Upper lobe of left lung (tissue), 6 donors: Measurements from ENCODE around the gene TGM6. TPM values are rescaled to one million over a fixed set of nuclear protein-coding genes. Genes with fewer than 3 reads are reported as not detected.

Experiments used
- ATAC-seq, 2 donors: fragments of 200-7000 bp; cut with Tn5 transposase; one replicate each; pipeline ENCODE4 v1.9.1; 2022; ENCODE audit warnings: mild to moderate bottlenecking in 2 of 2, moderate library complexity in 2 of 2; ENCODE audit not compliant: low FRiP score in 2 of 2
- DNase-seq, 2 donors: peaks; one replicate each; pipeline ENCODE4 v3.0.0-alpha.2; 2019 to 2020
- H3K27ac ChIP-seq, 4 donors: fragments of 200-600 bp; sonication (generic); one replicate each; pipeline ENCODE4 v1.5.1; 2016 to 2019
- H3K27me3 ChIP-seq, 4 donors: fragments of 200-600 bp; sonication (generic); one replicate each; pipeline ENCODE4 v1.5.1; 2017 to 2019
- H3K36me3 ChIP-seq, 4 donors: fragments of 200-600 bp; sonication (generic); one replicate each; pipeline ENCODE4 v1.5.1; 2016 to 2019
- H3K4me1 ChIP-seq, 4 donors: fragments of 200-600 bp; sonication (generic); one replicate each; pipeline ENCODE4 v1.5.1; 2018 to 2019
- H3K4me3 ChIP-seq, 4 donors: fragments of 200-600 bp; sonication (generic); one replicate each; pipeline ENCODE4 v1.5.1; 2017 to 2019; ENCODE audit warnings: mild to moderate bottlenecking in 2 of 4, moderate library complexity in 1 of 4
- H3K9me3 ChIP-seq, 4 donors: fragments of 200-600 bp; sonication (generic); one replicate each; pipeline ENCODE4 v1.5.1; 2018 to 2019
- CTCF ChIP-seq, 6 experiments: fragments of 450-650 bp in 4 of 6; fragments of 200-600 bp in 2 of 6; sonication (generic) in 2 of 6; IDR thresholded peaks; one replicate each; pipeline ENCODE4 v1.5.1; 2016 to 2019; ENCODE audit warnings: antibody characterized with exemption in 6 of 6
- EP300 ChIP-seq, 4 donors: sonication (generic); formaldehyde crosslinking; IDR thresholded peaks; one replicate each; pipeline ENCODE4 v1.5.1; 2017; ENCODE audit warnings: antibody characterized with exemption in 4 of 4, control low read depth in 2 of 4
- POLR2A ChIP-seq, 4 donors: fragments of 450-650 bp; IDR thresholded peaks; one replicate each; pipeline ENCODE4 v1.5.1; 2016 to 2017; ENCODE audit warnings: antibody characterized with exemption in 4 of 4, mild to moderate bottlenecking in 2 of 4
- POLR2AphosphoS5 ChIP-seq, 2 donors: sonication (generic); formaldehyde crosslinking; IDR thresholded peaks; one replicate each; pipeline ENCODE4 v1.5.1; 2017; ENCODE audit warnings: antibody characterized with exemption in 2 of 2
- WGBS, 2 donors: methylation state at CpG; one replicate each; pipeline ENCODE4 v1.1.5; 2017 to 2018; 5-methylcytosine and 5-hydroxymethylcytosine counted together
- total RNA-seq, 6 donors: library from RNA; depleted of rRNA in 4 of 6; stranded (reverse); fragments of >200 nt in 4 of 6; gene quantifications; one replicate each; pipeline versions ENCODE4 v1.1.0 to v1.2.1, GENCODE V29; 2016 to 2021
- donor health status: DM: no; HTN: no; CAD: no; lungs with moderate emphysema.
- donor health status: DM: no; HTN: yes; CAD: no; lungs with severe emphysema.

The TGM6 gene
- total RNA-seq, 6 donors from 2014 or later = not detected

GRCh38 chr20:2451939-2452732 is 71.4 kb downstream of the TGM6 start:
- peak in 1 of 2 donors; percentile 54 for DNase-seq

GRCh38 chr20:2453792-2454191 is 73.1 kb downstream of the TGM6 start:
- Histone ChIP-seq H3K9me3 (no peaks in the 10 kb centered on the region), H3K4me3 (no peak overlapping the region), H3K36me3 (peaks cover 0 to 4% (median 0%) of the 10 kb centered on the region in 4 donors), H3K27ac (no peak overlapping the region), H3K4me1 (no peaks in the 10 kb centered on the region), H3K27me3 (no peaks in the 10 kb centered on the region)
- TF ChIP-seq POLR2AphosphoS5 (IDR thresholded peaks at IDR 0.05) (no peak), POLR2A (IDR thresholded peaks at IDR 0.05) (no peak), EP300 (IDR thresholded peaks at IDR 0.05) (no peak), CTCF (IDR thresholded peaks at IDR 0.05) (no peak)
- ATAC-seq (no peak), DNase-seq (no peak)
- 84 to 85% methylated on average over 3 of the region's 3 CpGs for WGBS, 2 donors

More at GRCh38 chr20:2451939-2452732, 71.4 kb downstream of the TGM6 start:
- Histone ChIP-seq H3K36me3 (no peaks in the 10 kb centered on the region), H3K27me3 (no peaks in the 10 kb centered on the region), H3K9me3 (no peaks in the 10 kb centered on the region), H3K4me3 (no peak overlapping the region), H3K4me1 (no peaks in the 10 kb centered on the region), H3K27ac (no peak overlapping the region)
- ATAC-seq = peak; percentile 78 to 90
- TF ChIP-seq EP300 (IDR thresholded peaks at IDR 0.05) (no peak), POLR2AphosphoS5 (IDR thresholded peaks at IDR 0.05) (no peak), POLR2A (IDR thresholded peaks at IDR 0.05) (no peak), CTCF (IDR thresholded peaks at IDR 0.05) (peak; percentile 51 to 76 (median 64))
- 56 to 67% methylated on average over 7 to 8 of the region's 8 CpGs for WGBS, 2 donors

- Histone ChIP-seq H3K4me1 (no peaks in the 10 kb centered on the region), H3K27me3 (no peaks in the 10 kb centered on the region), H3K27ac (no peak overlapping the region), H3K36me3 (peaks cover 10 to 25% (median 12%) of the 10 kb centered on the region in 4 donors), H3K9me3 (no peaks in the 10 kb centered on the region), H3K4me3 (no peak overlapping the region)
- ATAC-seq (no peak), DNase-seq (no peak)
- 77 to 79% methylated on average over 2 of the region's 2 CpGs for WGBS, 2 donors
- TF ChIP-seq CTCF (IDR thresholded peaks at IDR 0.05) = no peak
- no peak for TF ChIP-seq POLR2A (IDR thresholded peaks at IDR 0.05)
- TF ChIP-seq POLR2AphosphoS5 (IDR thresholded peaks at IDR 0.05) = no peak
- no peak for TF ChIP-seq EP300 (IDR thresholded peaks at IDR 0.05)
These were observed 75.2 kb downstream of the TGM6 start for GRCh38 chr20:2455771-2456497.

DNA sequence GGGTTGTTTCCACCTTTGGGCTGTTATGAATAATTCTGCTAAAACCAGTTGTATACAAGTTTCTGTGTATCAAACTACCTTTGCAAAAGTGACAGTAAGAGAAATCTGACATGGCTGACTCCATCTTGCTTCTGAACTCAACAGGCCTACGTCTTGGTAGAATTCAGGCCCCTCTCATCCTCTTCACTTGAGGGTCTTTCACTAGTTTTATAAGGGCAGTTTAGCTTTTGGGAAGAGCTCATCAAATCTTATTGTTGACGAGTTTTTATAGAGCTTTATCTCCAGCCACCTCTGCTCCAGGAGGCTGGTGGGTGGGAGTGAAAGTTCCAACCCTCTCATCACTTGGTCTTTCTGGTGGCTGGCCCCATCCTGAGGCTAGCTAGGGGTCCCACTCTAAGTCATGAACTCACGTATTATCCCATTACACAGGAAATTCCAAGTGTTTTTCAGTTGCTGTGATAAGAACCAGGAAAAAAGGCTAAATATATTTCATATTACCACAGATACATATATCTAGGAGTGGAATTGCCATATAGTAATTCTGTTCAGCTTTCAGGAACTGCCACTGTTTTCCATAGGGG is 78.3 kb downstream of the TGM6 start:
- ATAC-seq (no peak), DNase-seq (no peak)
- H3K4me1 ChIP-seq = no peaks in the 10 kb centered on the region
- WGBS, 2 donors = 91 to 98% methylated on average over 3 of the region's 3 CpGs
- H3K27me3 ChIP-seq = no peaks in the 10 kb centered on the region
- peaks cover 41 to 56% (median 42%) of the 10 kb centered on the region in 4 donors for H3K36me3 ChIP-seq
- no peak overlapping the region for H3K4me3 ChIP-seq
- H3K27ac ChIP-seq = no peak overlapping the region
- H3K9me3 ChIP-seq = no peaks in the 10 kb centered on the region
- TF ChIP-seq POLR2AphosphoS5 (IDR thresholded peaks at IDR 0.05) = no peak
- TF ChIP-seq POLR2A (IDR thresholded peaks at IDR 0.05) = no peak
- TF ChIP-seq CTCF (IDR thresholded peaks at IDR 0.05) = no peak
- no peak for TF ChIP-seq EP300 (IDR thresholded peaks at IDR 0.05)
